SK-N-MC (cell line): ENCODE data around the gene IL19.

Experiments
- EZH2 ChIP-seq: fragments of 200-600 bp; sonication (generic); IDR thresholded peaks from one replicate; pipeline ENCODE4 v1.6.1; 2017; ENCODE audit warnings: antibody characterized with exemption
- FOXP2 ChIP-seq: optimal IDR thresholded peaks from 2 replicates; pipeline ENCODE3; 2011; ENCODE audit warnings: mild to moderate bottlenecking, moderate library complexity; ENCODE audit not compliant: insufficient read depth; ENCODE audit errors: extremely low read length, control extremely low read depth
- POLR2AphosphoS5 ChIP-seq: IDR thresholded peaks from 2 replicates; pipeline ENCODE4 v1.6.1; 2012; ENCODE audit warnings: mild to moderate bottlenecking, low read depth, low read length, borderline replicate concordance

DNA sequence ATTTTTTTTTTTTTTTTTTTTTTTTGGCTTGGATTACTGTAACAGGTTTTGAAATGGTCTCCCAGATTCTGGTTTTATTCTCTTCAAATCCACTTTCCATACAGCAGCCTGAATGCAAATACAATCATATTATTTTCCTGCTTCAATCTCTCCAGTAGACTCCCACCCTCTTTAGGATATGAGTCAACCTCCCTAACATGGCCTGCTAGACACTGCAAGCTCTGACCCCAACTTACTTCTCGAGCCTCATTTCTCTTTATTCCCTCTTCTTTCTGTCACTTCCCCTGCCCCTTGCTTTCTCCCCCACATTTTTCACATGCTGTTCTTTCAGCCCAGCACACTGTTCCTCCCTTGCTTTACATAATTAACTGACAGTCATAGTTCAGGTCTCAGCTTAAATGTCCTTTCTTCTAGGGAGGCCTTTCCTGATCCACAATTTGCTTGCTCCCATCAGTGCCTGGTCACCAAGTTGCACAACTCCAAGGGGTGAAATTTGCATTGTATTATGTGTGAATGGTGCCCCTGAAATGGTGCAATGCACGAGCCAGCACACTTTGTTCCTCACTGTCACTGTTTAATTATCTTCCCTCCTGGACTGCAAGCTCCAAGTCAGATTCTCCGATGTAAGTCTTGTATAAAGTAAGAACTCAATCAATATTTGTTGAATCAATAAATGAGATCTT is 22.1 kb upstream of the IL19 start:
- TF ChIP-seq POLR2AphosphoS5: no peak
- no peak for TF ChIP-seq EZH2
- TF ChIP-seq FOXP2: no peak
